Esophagus muscularis mucosa (tissue), 3 donors: ENCODE data around the gene HID1.

Source experiments
- POLR2A ChIP-seq: fragments of 450-650 bp; IDR thresholded peaks from one replicate; pipeline ENCODE4 v1.6.1; 2017; ENCODE audit warnings: antibody characterized with exemption, moderate library complexity, mild to moderate bottlenecking, low read depth
- TF ChIP-seq, protein P1 (sequence below), 3 experiments: fragments of 200-600 bp in 2 of 3; fragments of 450-650 bp in 1 of 3; sonication (generic) in 2 of 3; IDR thresholded peaks; one replicate each; pipeline ENCODE4 v1.5.1; 2017 to 2019; ENCODE audit warnings: antibody characterized with exemption in 3 of 3, mild to moderate bottlenecking in 2 of 3, moderate library complexity in 1 of 3

DNA sequence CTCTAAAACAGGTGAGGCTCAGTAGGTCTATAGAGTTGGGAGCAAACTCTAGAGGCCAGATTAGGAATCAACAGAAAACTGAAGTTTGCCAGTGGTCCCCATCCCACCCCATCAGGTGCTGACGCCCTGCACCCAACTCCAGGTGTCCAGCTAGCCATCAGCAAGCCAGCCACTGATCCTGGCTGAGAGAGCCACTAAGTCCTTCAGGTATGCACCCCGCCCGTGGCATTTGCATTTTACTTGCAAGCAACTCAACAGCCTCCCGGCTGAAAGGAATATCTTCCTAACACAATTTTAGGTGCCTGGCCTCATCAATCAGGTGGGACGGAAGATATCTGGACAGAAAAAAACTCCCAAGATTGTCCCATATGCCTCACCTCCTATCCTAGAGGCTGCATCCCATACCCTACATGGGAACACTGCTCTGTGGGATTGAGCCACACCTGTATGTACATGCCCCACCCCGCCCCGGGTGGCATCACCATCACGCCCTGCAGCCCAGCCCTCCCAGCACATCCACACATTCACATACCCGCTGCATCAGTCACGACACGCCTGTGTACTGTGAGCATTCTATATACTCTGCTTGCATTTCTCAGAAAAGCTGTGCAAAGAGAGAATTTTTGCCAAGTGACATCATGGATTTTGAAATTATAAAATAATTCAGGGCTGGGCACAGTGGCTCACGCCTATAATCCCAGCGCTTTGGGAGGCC is 28.6 kb downstream of the HID1 start:
- TF ChIP-seq, protein P1, sequence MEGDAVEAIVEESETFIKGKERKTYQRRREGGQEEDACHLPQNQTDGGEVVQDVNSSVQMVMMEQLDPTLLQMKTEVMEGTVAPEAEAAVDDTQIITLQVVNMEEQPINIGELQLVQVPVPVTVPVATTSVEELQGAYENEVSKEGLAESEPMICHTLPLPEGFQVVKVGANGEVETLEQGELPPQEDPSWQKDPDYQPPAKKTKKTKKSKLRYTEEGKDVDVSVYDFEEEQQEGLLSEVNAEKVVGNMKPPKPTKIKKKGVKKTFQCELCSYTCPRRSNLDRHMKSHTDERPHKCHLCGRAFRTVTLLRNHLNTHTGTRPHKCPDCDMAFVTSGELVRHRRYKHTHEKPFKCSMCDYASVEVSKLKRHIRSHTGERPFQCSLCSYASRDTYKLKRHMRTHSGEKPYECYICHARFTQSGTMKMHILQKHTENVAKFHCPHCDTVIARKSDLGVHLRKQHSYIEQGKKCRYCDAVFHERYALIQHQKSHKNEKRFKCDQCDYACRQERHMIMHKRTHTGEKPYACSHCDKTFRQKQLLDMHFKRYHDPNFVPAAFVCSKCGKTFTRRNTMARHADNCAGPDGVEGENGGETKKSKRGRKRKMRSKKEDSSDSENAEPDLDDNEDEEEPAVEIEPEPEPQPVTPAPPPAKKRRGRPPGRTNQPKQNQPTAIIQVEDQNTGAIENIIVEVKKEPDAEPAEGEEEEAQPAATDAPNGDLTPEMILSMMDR (IDR thresholded peaks at IDR 0.05), result no peak
- TF ChIP-seq POLR2A, result no peak
